NCI-H1417 treated with DMSO at 0.1 percent for 48 hours (cell line): ENCODE measurements around the gene NDFIP1.

Experiments used
- DNase-seq: peaks from one replicate; lab custom pipeline; 2025; lab: John Stamatoyannopoulos, UW

Gene NDFIP1

DNA sequence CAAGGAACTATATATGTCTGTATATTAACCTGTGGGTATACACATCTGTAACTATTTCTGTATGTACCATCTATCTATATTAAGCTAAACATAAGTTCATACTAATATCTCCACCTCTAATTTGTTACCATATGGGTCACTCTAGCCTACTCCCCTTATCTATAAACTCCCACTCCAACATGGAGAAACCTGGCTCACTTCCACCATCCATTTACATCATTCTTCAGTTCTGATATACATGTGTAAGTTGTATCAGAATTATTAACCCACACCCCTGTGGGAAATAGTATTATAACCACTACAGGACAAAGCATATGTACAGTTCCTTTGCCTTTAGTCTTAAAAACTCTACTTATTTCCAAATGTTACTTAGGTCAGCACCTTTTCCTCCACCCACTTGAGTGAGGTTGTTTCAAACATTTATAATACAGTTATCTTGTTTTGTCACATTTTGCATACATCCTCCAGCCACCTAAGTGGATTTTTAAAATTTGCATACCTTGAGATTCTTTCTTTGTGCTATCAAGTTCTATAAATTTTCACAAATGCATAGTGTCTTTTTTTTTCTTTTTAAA is 10.6 kb downstream of the NDFIP1 start:
- no peak for DNase-seq

DNA sequence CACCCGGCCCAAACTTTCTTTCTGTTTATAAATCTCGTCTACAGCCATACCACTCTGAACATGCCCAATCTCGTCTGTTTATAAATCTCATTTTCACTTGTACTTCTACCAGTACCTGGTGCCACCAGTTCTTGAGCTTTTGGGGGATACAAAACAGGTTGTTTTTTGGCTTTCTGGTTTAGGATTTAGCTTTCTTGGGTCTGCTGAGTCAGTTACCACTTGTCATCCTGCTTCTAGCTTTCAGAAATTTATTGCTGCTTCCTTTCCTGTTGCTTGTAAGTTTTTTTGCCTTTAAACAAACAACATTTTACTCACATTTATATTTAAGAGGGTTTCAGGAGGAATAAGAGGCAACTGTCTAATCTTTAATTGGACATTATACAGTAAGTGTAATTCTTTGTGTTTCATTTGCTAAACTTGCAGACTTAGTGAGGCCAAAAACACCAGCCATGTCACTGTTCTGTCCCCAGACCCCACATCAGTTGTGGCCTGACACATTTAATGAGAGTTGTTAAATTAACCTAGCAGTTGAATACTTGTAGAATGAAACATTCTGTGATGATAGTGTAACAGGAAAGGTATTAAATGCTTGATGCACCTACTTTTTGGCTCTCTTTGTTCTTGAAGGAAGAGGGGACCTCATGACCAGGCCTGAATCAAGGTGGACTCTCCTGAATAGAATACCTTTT is 11.8 kb downstream of the NDFIP1 start:
- no peak for DNase-seq

DNA sequence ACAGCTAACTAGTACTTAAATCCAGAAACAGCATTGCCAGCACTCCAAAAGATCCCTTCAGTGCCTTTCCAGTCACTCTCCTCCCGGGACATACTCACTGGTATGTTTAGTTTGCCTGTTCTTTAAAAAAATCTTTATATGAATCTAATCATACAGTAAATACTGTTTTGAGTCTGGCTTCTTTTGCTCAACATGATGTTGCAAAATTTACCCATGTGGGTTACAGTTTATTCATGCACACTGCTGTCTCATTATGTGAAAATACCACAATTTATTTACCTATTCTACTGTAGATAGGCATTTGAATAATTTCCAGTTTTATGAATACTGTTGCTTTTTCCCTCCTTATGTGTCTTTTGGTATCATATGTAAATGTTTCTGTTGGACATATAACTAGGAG is 13.5 kb downstream of the NDFIP1 start:
- no peak for DNase-seq

DNA sequence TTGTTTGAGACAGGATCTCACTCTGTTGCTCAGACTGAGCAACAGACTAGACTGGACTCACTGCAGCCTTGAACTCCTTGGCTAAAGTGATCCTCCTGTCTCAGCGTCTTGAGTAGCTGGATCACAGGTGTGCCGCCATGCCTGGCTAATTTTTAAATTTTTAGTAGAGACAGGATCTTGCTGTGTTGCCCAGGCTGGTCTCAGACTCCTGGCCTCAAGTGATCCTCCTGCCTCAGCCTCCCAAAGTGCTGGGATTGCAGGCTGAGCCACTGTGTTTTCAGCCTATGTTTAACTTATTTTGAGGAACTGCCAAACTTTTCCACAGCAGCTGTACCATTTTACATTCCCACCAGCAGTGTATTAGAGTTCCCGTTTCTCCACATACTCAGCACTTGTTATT is 16.8 kb downstream of the NDFIP1 start:
- DNase-seq, result no peak

DNA sequence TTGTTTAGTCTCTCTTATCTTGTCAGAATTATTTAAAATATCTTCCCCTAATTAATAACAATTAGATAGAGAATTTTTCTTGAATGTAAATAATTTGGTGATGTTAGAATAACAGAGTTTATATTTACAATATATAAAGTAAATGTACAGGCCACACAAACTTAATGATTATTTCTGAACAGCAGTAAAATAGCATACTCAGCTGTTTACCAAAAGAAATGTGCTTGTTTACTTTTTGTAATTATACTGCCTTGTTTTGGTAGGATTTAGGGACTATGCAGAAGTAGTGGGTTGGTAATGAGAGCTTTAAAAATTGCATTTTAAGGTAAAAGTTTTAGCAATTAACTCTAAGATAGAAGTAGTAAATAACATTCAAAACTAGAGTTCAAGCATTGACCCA is 17.4 kb downstream of the NDFIP1 start:
- DNase-seq, result no peak

DNA sequence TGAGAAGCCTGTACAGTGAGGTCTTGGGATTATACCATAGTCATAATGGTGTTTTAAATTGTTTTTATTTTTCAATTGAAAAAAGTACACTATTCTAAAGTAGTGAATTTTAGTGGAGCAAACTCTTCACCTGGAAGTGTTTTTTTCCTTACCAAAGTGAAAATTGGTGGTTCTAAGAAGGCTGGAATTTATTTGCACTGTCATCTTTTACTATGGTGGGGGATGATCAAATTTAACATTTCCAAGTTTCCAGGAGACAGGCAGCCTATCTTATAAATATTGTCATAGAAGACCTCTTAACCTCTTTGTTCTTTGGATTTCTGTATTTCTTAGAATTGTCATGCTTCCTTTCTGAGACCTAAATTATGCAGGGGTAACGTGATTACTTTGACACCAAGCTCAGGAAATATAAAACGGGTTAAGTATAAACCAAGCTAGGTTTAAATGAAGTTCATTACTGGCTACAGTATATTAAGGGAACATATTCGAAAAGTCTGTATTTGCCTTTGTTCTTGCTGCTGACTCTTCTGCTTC is 20.2 kb downstream of the NDFIP1 start:
- DNase-seq, result no peak

DNA sequence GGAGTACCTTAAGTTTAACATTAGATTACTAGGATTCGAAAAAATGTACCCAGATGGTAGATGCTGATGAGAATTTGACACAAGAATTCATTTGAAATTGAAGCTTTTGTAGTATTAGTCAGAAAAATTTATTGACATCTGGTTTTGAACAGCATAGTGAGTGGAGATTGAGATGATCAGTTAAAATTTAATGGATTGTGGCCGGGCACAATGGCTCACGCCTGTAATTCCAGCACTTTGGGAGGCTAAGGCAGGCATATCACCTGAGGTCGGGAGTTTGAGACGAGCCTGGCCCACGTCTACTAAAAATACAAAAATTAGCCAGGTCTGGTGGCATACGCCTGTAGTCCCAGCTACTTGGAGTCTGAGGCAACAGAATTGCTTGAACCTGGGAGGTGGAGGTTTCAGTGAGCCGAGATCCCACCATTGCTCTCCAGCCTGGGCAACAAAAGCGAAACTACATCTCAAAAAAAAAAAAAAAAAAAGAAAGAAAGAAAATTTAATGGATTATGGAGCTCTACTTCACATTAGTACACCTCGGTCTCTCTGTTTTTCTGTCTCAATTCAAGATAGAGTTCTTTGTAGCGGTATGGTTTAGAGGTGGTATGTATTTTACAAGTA is 21.0 kb downstream of the NDFIP1 start:
- DNase-seq, result no peak

DNA sequence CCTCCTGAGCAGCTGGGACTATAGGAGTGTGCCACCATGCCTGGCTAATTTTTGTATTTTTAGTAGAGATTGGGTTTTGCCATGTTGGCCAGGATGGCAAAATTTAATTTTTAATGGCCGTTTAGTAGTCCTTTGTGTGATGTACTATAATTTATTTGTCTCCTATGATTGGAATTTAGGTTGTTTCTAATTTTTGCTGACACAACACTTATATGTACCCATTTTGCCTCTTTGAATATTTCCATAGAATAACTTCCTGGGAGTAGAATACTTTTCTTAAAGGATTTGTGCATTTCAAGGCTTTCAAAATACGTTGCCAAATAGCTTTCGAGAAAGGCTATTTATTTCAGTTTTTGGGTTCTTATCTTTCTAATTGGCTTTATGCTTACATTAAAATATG is 22.8 kb downstream of the NDFIP1 start:
- no peak for DNase-seq

DNA sequence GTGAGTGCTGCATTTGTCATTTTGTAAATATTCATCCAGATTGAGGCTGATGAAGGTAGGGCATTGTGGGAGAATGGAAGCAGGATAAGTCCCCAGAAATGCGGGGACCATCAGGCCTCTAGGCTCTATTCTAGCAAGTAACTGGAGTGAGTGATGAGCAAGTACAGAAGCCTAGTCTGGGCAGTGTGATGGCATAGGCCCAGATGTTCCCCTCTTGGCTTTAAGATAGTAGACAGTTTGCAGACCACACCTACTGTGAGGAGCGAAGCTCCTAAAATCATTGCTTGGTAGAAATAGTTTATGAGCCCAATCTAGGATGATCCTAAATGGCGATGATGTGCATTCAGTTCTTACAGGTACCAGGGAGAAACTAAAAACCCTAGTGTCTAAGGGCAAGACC is 24.3 kb downstream of the NDFIP1 start:
- DNase-seq, result no peak

DNA sequence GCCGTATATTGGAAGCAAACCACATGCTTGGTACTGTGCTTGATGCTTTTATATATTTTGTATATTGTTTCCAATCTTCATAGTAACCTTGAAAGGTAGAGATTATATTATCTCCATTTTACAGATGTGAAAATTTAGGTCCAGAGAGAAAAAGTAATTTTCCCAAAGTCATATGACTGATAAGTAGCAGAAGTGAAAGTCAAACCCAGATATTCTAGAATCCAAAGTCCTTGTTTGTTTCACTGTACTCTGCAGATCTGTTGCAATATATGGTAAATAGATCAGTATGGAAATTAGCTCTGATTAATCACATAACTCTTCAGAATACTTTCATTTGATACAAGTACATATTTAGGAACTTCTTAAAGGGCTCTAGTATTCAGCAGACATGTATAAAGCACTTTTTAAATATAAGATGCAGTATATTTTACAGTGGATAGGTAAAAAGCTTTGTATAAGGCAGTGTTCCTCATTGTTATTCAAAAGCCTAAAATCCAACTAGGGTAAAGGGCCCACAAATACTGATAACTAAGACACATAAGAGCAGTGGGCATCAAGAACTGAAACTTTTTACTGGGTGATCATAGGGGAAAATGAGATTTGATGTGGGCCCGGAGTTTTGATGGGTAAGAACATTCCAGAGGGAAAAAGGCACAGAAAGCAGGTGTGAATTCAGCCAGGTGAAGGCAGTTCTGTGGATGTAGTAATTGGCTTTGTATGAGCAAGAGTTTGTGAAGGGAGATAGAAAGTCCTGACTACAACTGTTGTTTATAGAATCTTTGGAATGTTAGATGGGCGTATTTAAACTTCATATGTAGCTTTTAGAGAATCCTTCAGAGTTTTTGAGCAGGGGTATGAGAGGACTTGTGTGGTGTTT is 25.0 kb downstream of the NDFIP1 start:
- no peak for DNase-seq

DNA sequence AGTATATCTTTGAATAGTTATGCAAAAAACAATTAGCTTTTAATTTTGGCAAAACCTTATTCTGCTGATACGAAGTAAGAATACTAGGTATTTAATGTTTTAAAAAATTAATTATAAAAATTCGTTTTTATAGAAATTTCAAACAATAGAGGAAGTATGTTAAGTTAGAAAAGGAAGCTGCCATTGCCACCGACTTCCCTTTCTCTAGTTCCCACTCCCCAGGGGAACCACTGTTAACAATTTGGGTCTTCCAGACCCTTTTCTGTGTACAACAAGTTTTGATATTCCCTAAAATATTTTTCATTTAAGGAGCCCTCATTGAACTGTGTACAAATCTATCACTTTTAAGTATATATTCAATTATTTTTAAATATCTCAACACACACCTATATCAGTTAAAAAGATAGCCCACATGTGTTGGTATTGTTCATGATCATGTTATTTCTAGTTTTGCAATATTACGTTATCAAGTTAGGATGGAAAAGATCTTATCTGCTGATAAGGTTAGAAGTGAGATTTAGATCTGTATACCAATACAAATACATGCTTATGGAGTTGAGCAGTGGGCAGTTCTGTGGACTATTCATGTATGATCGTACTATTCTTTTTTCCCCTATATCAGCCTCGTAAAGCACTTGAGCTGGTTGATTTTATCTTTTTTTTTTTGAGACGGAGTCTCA is 25.9 kb downstream of the NDFIP1 start:
- DNase-seq, result no peak

DNA sequence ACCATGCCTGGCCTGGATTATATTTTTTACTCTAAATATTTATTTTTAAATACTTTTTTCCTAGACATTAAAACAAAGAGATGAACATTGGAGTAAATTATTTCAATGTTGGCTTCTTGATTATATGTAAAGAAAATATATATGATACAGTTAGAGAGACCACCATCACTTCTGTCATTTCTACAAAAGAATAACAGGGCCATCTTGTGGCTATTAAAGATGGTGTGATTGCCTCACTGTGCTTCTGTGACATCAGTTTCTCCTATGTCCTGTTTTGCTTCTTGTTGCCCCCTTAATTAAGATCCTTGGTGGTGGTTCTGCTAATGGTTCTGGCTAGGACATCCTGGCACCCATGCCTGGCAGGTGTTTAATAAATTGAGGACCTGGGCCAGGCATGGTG is 32.9 kb downstream of the NDFIP1 start:
- no peak for DNase-seq

DNA sequence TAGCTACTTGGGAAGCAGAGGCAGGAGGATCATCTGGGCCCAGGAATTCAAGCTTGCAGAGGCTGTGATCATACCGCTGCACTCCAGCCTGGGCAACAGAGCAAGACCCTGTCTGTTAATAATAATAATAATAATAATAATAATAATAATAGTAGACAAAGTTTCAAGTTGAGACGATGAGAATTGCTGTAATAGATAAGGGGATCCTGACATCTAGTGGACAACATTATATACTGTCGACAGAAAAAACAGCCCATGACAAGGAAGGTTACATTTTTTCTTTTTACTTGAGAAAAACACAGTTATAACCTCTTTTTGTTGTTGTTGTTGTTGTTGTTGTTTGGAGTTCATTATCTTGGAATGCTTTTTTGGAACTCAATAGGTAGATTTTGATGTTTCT is 35.3 kb downstream of the NDFIP1 start:
- DNase-seq, result no peak

DNA sequence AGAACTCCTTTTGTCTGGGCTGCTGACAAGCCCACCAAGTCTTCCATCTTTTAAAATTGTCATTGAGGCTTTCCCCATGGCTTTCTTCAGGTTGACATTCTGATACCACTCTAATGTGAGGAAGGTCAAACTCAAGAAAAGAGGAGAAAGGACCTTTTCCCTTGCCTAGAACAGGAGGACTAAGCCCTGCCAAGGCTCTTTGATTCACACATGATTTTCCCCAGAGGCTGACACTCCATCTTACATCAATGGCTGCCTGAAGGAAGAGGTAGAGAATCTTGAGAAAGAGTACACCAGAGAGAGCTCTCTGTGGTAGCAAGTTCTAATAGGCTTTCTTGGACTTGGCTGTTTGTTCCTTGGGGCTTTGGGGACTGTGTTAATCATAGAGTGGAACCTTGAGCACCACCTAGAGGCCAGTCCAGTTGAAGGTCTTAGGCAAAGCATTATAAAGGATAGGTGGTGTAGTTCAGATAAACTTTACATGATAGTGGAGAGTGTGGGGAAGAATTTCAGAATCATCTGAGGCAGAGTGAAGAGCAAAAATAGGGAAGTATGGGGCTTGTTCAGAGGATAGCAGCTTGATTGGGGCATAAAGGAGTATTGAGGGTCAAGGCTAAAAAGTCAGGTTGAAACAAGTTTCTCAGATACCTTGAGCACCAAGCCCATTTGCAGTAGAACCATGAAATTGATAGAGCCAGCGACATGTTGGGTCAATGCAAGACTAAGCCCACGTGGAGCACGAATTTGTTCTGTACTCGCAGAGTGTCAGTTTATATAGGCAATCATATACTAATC is 36.7 kb downstream of the NDFIP1 start:
- no peak for DNase-seq

DNA sequence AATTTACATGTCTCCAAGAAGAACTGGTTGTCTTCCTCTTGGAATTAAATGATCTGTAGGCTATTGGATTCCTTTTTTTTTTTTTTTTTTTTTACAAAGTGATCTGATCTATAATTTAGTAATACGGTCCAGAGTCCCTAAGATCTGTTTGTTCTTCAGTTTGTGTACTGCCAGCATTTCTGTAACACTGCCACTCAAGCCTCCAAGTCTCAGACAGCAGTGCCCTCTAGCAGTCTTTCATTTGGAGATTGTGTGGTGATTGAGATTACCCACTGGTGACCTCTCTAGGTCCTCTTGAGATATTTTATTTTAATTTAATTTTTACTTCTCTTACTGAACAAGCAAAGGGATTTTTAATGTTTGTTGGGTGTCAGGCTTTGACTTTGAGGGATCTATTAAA is 40.8 kb downstream of the NDFIP1 start:
- DNase-seq, result no peak

DNA sequence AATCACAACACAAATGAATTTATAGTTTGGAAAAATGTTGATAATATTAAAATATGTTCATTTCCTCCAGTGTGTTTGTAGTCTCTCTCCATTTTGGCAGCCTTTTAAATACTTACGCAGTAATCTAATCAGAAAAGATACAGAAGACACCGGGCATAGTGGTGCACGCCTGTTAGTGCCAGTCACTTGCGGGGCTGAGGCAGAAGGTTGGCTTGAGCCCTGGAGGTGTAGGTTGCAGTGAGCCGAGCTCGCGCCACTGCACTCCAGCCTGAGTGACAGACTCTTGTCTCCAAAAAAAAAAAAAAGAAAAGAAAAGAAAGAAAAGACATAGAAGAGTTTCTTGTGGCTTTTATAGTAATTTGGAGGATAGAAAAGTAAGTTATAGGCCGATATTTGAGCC is 41.9 kb downstream of the NDFIP1 start:
- no peak for DNase-seq

DNA sequence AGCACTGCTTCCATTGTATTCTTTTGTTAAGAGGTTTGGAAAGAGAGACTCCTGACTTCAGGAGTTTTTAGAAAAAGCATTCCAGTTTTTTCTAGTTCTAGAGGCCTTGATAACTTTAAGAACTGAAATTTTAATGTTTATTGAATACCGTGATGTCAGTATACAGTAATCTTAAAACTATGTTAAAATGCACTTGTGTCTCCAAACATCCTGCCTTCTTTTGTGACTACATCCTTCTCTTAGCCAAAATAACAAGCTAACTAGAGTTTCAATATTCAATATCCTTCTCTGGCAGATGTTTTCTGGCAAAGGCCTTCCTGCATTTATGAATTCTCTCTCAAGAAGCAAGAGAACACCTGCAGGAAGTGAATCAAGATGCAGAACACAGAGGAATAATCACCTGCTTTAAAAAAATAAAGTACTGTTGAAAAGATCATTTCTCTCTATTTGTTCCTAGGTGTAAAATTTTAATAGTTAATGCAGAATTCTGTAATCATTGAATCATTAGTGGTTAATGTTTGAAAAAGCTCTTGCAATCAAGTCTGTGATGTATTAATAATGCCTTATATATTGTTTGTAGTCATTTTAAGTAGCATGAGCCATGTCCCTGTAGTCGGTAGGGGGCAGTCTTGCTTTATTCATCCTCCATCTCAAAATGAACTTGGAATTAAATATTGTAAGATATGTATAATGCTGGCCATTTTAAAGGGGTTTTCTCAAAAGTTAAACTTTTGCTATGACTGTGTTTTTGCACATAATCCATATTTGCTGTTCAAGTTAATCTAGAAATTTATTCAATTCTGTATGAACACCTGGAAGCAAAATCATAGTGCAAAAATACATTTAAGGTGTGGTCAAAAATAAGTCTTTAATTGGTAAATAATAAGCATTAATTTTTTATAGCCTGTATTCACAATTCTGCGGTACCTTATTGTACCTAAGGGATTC is 43.1 kb downstream of the NDFIP1 start:
- no peak for DNase-seq

DNA sequence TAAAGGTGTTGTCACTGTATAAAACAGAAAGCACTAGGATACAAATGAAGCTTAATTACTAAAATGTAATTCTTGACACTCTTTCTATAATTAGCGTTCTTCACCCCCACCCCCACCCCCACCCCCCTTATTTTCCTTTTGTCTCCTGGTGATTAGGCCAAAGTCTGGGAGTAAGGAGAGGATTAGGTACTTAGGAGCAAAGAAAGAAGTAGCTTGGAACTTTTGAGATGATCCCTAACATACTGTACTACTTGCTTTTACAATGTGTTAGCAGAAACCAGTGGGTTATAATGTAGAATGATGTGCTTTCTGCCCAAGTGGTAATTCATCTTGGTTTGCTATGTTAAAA is 43.8 kb downstream of the NDFIP1 start:
- DNase-seq, result no peak

DNA sequence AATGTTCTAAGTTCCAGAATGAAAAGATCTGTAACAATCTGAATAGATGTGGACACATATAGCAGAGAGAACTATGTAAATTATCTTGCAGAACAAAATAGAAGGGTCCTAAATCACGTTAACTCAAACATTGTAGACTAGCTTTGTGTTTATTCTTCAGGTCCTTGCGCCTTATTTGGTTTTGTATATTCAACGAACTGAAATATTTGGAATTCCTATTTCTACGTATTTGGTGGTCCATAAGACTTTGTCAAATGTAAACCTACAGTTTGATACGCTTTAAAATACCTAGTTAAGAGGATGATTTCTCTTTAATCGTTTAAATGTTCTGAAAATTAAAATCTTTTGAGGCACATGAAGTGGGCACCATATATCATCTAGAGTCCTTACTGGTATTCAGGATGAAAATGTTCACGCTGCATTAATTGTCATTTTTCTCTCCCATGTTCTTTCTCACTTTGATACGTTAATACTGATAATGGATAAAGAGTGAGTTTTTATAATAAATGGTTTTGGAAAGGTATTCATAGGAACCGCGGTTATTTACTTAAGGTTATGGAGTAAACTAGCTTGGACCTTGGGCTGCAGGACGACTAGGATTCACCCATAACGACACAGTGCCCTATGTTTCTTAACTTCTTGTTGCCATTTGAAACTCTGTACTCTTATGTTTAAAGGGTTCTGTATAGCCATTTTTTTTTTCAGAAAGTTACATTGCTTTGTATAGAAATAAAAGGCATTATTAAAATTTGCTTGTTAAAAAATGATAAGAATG is 45.3 kb downstream of the NDFIP1 start:
- DNase-seq, result no peak
